Motor neuron (in vitro differentiated cells): Measurements from ENCODE around the gene RETN. TPM values are rescaled to one million over a fixed set of nuclear protein-coding genes. Genes with fewer than 3 reads are reported as not detected.

Experiments
- ATAC-seq, 8 experiments: fragments of 200-7000 bp; cut with Tn5 transposase; replicated peaks in 6 of 8; 2 replicates each; pipeline ENCODE4 v1.8.0; 2021; ENCODE audit warnings: mild to moderate bottlenecking in 8 of 8, moderate library complexity in 8 of 8
- H3K27ac ChIP-seq, 2 donors: fragments of 250-450 bp; sonication (Bioruptor Pico); 2 replicates each; pipeline ENCODE4 v1.9.0; 2021; ENCODE audit warnings: antibody characterized with exemption in 2 of 2, mild to moderate bottlenecking in 2 of 2, moderate library complexity in 1 of 2
- H3K4me1 ChIP-seq, 2 donors: fragments of 250-450 bp; sonication (Bioruptor Pico); replicated peaks in 1 of 2; 2 replicates each; pipeline ENCODE4 v1.6.1; 2021; ENCODE audit warnings: antibody characterized with exemption in 2 of 2, mild to moderate bottlenecking in 2 of 2, moderate library complexity in 1 of 2
- H3K4me3 ChIP-seq, 5 donors: fragments of 250-450 bp; sonication (Bioruptor Pico); 2 replicates each; pipeline ENCODE4 v1.9.0; 2021; ENCODE audit warnings: antibody characterized with exemption in 5 of 5, mild to moderate bottlenecking in 5 of 5, moderate library complexity in 4 of 5
- WGBS, 10 experiments: fragments of 450-650 bp; shearing (Covaris generic); methylation state at CpG; one replicate each; pipeline ENCODE4 v1.0.0; 2022; 5-methylcytosine and 5-hydroxymethylcytosine counted together
- in situ Hi-C, 9 experiments: fragments of 400-800 bp; cut with MboI; loops; one replicate each; pipeline ENCODE4 v1.15.0; 2021; ENCODE audit warnings: low sequenced_read_pairs in 9 of 9, low pct_unique_long_range_greater_than_20kb in 2 of 9; ENCODE audit not compliant: unreplicated experiment in 9 of 9
- total RNA-seq, 8 experiments: library from RNA; unstranded; fragments of 300-600 nt; gene quantifications; 2 replicates each; pipeline versions ENCODE4 v1.2.3 to v1.2.4, GENCODE V29; 2022

RETN gene
- total RNA-seq, 8 experiments from 2014 or later = not detected

DNA sequence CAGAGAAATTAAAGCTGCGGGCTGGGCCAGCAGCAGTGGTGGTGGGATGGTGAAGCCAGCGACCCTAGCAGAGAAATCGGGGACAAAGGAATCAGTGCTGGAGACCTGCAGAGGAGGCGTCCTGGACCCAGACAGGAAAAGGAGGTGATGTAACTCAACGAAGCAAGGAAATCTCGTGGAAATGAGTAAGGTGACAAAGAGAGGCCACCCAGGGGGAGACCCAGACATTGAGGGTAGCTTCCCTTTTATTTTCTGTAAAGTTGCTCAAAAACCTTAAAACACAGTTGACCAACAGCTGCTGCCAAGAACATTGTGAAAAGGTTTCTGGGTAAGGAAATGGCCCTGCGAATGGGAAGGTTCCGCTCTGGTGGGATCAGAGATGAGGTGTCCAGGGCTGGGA is 13.3 kb upstream of the RETN start:
- Histone ChIP-seq H3K4me3 (no peak overlapping the region), H3K27ac (no peak overlapping the region), H3K4me1 (no peaks in the 10 kb centered on the region)
- in situ Hi-C loops = loop anchor here in 1 of 9 experiments (25.0 kb wide), 1 partner anchor 93 kb away; no protein-coding TSS in a partner anchor
- 0 to 100% (median 60%) methylated on average over 1 to 7 of the region's 8 CpGs; no CpG with 5 or more reads in 2 of the 10 experiments for WGBS, 10 experiments
- no peak for ATAC-seq

DNA sequence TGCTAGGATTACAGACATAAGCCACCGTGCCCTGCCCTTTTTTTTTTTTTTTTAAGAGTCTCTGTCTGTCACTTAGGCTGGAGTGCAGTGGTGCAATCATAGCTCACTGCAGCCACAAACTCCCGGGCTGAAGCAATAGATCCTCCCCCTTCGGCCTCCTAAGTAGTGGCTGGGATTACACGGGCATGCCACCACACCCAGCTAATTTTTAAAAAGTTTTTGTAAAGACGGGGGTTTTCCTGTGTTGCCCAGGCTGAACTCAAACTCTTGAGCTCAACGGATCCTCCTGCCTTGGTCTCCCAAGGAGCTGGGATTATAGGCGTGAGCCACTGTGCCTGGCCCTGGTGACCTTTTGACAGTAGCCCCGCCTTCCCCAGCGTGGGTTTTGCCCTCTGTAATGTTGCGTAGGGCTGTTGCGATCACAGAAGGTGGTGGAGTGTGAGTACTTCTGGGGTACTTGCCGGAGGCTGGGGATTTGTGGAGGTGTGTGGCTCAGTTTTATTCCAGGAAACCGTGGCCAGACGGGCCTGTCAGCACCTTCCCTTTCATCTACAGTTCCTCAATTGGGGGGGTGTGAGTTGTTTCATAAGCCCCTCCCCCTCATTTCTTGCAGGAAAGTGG is 11.6 kb upstream of the RETN start:
- Histone ChIP-seq H3K27ac (no peak overlapping the region), H3K4me1 (no peaks in the 10 kb centered on the region), H3K4me3 (no peak overlapping the region)
- WGBS, 10 experiments = 30 to 90% (median 60%) methylated on average over 2 to 7 of the region's 14 CpGs; no CpG with 5 or more reads in 1 of the 10 experiments
- in situ Hi-C loops = loop anchor here in 1 of 9 experiments (25.0 kb wide), 1 partner anchor 95 kb away; no protein-coding TSS in a partner anchor
- ATAC-seq = peak in 1 of 8 experiments; percentile 46

DNA sequence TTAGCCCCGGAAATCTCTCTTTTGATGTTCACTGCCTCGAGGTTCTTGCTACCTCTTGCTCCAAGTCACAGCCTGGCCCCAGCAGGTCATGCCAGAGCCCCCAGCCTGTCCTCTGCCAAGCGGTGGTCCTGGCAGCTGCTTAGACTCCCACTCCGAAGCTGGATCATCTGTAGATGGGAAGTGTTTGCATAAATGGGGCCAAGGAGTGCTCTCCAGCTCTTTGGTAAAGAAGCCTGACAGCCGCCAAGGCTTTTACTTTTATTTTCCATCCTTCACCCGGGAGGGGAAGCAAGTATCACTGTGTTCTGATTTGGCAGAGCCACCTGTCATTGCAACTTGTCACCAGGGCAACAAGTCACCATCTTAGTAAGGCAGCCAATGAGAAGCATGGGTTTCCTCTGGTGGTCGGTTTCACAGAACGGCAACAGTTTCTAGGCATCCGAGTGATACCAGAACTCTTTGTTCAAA is 10.6 kb upstream of the RETN start:
- in situ Hi-C loops = loop anchor here in 1 of 9 experiments (25.0 kb wide), 1 partner anchor 96 kb away; no protein-coding TSS in a partner anchor
- Histone ChIP-seq H3K27ac (no peak overlapping the region), H3K4me1 (no peaks in the 10 kb centered on the region), H3K4me3 (no peak overlapping the region)
- WGBS, 10 experiments = 6 to 50% (median 22%) methylated on average over 1 to 5 of the region's 9 CpGs; no CpG with 5 or more reads in 2 of the 10 experiments
- ATAC-seq = peak in 4 of 8 experiments; percentile 35 to 51 (median 38)

DNA sequence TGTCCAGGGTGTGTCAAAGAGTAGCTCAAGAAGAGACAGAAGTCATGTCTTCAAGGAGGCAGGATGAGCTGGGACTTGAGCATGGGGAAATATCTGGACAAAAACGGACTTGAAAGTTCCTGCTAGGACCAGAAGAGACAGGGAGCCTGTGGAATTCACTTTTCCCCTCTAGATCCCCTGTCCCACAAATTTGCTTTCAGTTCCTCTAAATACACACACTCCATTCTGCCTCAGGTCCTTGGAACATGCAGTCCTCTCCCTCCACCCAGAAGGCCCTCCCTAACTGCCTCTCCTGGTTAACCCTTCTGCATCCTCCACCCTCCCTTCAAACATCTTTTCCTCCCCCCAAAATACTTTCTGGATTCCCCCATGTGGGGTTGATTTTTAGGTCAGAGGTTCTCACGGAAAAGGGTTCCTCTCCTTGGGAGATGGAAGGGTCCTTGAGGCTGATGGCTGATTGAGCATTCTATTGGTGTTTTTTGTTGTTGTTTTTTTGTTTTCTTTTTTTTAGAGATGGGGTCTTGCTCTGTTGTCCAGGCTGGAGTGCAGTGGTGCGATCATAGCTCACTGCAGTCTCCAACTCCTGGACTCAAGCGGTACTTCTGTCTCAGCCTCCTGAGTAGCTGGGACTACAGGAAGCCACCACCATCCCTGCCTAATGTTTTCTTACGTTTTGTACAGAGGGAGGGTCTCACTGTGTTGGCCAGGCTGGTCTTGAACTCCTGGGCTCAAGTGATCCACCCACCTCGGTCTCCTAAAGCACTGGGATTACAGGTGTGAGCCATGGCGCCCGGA is 6.9 kb upstream of the RETN start:
- in situ Hi-C loops = loop anchor here in 1 of 9 experiments (25.0 kb wide), 1 partner anchor 100 kb away; no protein-coding TSS in a partner anchor
- ATAC-seq = no peak
- 13 to 91% (median 44%) methylated on average over 2 to 7 of the region's 8 CpGs; no CpG with 5 or more reads in 2 of the 10 experiments for WGBS, 10 experiments
- no peak overlapping the region for H3K4me3 ChIP-seq
- H3K27ac ChIP-seq = no peak overlapping the region
- H3K4me1 ChIP-seq = no peaks in the 10 kb centered on the region

DNA sequence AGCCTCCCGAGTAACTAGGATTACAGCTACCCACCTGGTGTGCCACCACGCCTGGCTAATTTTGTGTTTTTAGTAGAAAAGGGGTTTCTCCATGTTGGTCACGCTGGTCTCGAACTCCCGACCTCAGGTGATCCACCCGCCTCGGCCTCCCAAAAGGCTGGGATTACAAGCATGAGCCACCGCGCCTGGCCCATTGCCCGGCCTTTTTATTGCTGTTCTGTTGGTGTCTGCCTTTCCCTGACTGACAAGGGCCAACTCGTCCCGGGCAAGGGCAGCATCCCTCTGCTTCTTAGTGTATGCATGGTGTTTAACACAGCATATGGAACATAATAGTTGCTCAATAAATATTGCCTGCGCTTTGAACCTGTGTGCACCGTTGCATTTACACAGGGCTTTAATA is 6.2 kb upstream of the RETN start:
- ATAC-seq = no peak
- Histone ChIP-seq H3K27ac (no peak overlapping the region), H3K4me3 (no peak overlapping the region), H3K4me1 (no peaks in the 10 kb centered on the region)
- 0 to 92% (median 69%) methylated on average over 1 to 13 of the region's 14 CpGs for WGBS, 10 experiments
- in situ Hi-C loops = loop anchor here in 1 of 9 experiments (25.0 kb wide), 1 partner anchor 100 kb away; no protein-coding TSS in a partner anchor

DNA sequence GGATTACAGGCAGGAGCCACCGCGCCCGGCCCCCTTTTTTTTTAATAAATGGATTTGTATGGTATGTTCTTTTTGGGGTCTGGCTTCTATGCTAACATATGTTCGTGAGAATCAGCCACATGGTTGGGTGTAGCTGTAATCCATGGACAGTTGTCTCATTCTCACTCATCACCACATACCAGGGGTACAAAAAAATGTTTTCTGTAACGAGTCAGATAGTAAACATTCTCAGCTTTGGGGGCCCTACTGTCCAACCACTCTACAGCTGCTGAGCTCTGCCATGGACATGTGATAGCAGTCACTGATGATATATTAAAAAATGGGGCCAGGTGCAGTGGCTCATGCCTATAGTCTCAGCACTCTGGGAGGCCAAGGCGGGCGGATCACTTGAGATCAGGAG is 5.1 kb upstream of the RETN start:
- H3K4me3 ChIP-seq = no peak overlapping the region
- WGBS, 10 experiments = 4 to 79% (median 30%) methylated on average over 1 to 5 of the region's 7 CpGs; no CpG with 5 or more reads in 2 of the 10 experiments
- in situ Hi-C loops = loop anchor here in 1 of 9 experiments (25.0 kb wide), 1 partner anchor 101 kb away; no protein-coding TSS in a partner anchor
- no peak for ATAC-seq
- H3K4me1 ChIP-seq = no peaks in the 10 kb centered on the region
- no peak overlapping the region for H3K27ac ChIP-seq

DNA sequence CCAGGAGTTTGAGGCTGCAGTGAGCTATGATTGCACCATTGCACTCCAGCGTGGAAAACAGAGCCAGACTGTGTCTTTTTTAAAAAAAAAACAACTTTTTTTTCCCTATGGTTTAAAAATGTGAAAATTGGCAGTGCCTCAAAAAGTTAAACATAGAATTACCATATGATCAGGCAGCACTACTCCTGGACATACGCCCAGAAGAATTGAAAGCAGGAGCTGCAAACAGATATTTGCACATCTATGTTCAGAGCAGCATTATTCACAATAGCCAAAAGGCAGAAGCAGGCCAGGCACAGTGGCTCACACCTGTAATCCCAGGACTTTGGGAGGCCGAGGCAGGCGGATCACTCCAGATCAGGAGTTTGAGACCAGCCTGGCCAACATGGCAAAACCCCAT is 3.8 kb upstream of the RETN start:
- in situ Hi-C loops = loop anchor here in 1 of 9 experiments (25.0 kb wide), 1 partner anchor 103 kb away; no protein-coding TSS in a partner anchor

DNA sequence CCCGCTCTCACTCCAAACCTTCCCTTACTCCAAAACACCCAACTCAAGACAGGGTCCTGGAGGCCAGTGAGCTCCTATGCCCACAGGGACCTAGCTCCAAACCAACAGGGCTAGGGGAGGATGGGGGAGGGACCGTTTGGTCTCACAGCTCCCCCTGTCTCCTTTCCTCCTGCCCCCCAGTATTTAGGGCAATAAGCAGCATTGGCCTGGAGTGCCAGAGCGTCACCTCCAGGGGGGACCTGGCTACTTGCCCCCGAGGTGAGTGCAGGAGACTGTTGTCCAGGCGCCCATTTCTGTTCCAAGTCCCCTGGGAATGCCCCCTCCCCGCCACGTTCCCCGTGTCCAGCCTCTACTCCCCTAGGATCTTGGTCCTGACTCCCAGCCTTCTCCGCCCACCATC is 792 bp downstream of the RETN start:
- H3K4me1 ChIP-seq = no peaks in the 10 kb centered on the region
- in situ Hi-C loops = loop anchor here in 1 of 9 experiments (25.0 kb wide), 1 partner anchor 107 kb away; no protein-coding TSS in a partner anchor
- H3K27ac ChIP-seq = no peak overlapping the region
- peak in 5 of 8 experiments; percentile 23 to 49 (median 46) for ATAC-seq
- H3K4me3 ChIP-seq = peak overlapping the region in 3 of 5 donors; percentile 9 to 30 (median 29)
- 53% methylated on average over 2 of the region's 9 CpGs; no CpG with 5 or more reads in 9 of the 10 experiments for WGBS, 10 experiments

More for the DNA sequence above, 3.8 kb upstream of the RETN start:
- Histone ChIP-seq H3K4me3 (no peak overlapping the region), H3K27ac (no peak overlapping the region), H3K4me1 (no peaks in the 10 kb centered on the region)
- peak in 3 of 8 experiments; percentile 97 to 99 (median 97) for ATAC-seq
- 0 to 100% (median 66%) methylated on average over 1 to 4 of the region's 4 CpGs for WGBS, 10 experiments

DNA sequence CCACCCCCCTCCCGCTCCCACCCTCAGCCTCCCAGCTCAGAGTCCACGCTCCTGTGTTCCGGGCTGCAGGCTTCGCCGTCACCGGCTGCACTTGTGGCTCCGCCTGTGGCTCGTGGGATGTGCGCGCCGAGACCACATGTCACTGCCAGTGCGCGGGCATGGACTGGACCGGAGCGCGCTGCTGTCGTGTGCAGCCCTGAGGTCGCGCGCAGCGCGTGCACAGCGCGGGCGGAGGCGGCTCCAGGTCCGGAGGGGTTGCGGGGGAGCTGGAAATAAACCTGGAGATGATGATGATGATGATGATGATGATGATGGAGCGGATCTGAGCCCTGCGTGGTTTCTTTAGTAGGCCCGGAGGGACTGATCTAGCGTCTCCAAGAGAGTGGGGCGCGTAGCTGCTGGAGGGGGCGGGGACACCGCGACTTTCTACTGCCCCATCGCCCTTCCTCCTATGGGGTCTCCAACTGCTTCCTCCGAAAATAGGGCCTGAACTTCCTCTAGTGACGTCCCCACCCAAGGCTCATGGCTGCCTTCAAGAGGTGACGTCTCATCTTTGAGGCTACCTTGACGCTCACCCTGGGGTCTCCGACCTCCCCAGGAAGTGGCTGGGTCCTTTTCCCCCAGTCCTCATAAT is 1.4 kb downstream of the RETN start:
- in situ Hi-C loops = loop anchor here in 1 of 9 experiments (25.0 kb wide), 1 partner anchor 108 kb away; no protein-coding TSS in a partner anchor
- peak; percentile 13 to 92 (median 88) for ATAC-seq
- peak overlapping the region; percentile 6 to 30 (median 28) for H3K4me3 ChIP-seq

DNA sequence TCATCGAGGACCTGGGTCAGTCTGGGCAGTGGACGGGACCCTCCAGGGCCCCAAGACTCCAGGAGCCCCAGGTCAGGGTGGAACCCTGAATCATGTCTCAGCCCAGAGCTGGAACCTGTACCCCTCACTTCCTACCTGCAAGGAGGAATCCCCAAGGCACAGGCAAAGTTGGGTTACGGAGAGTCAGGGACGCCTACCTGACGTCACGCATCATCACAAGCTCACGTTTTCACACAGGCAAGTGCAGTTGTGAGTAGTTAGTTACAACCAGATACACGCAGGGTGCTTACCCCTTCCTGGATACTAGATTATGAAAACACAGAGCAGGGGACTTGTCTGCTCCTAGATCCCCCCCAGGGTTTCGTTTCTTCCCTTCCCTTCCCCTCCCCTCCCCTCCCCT is 1.9 kb downstream of the RETN start:
- WGBS, 10 experiments = 0 to 24% methylated on average over 1 to 2 of the region's 9 CpGs; no CpG with 5 or more reads in 8 of the 10 experiments
- Histone ChIP-seq H3K4me1 (no peaks in the 10 kb centered on the region), H3K27ac (no peak overlapping the region), H3K4me3 (no peak overlapping the region)
- ATAC-seq = no peak
- in situ Hi-C loops = loop anchor here in 1 of 9 experiments (25.0 kb wide), 1 partner anchor 108 kb away; no protein-coding TSS in a partner anchor

More for the DNA sequence above, 1.4 kb downstream of the RETN start:
- 0 to 10% (median 0%) methylated on average over 1 to 8 of the region's 43 CpGs; no CpG with 5 or more reads in 5 of the 10 experiments for WGBS, 10 experiments
- H3K27ac ChIP-seq = no peak overlapping the region
- no peaks in the 10 kb centered on the region for H3K4me1 ChIP-seq

DNA sequence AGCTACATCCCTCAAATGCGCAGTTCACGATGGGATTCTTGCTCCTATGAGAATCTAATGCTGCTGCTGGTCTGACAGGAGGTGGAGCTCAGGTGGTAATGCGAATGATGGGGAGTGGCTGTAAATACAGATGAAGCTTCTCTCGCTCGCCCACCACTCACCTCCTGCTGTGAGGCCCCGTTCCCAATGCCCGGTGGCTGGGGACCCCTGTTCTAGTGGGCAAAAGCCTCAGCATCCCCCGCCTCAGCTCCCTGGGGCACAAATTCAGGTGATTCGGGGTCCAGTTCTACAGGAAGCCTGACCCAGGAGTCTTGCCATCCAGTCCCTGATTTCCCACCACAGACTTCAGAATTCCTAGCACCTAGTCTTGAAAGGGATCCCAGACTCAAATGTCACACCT is 3.7 kb downstream of the RETN start:
- no peaks in the 10 kb centered on the region for H3K4me1 ChIP-seq
- H3K27ac ChIP-seq = no peak overlapping the region
- in situ Hi-C loops = loop anchor here in 1 of 9 experiments (25.0 kb wide), 1 partner anchor 110 kb away; no protein-coding TSS in a partner anchor
- ATAC-seq = no peak
- H3K4me3 ChIP-seq = no peak overlapping the region
- 0 to 47% (median 8%) methylated on average over 2 to 6 of the region's 9 CpGs; no CpG with 5 or more reads in 4 of the 10 experiments for WGBS, 10 experiments
